Femur (tissue), 1 donor: ENCODE results near the gene AIG1.
A peak's percentile ranks its signal among the peaks of the same experiment; 100 is the strongest.
"Not testable (repeated sequence)": the region's sequence is repeated elsewhere in the genome, so short reads cannot be mapped to it uniquely, and the experiment has no call there.

Experiments
- DNase-seq: peaks from one replicate; pipeline ENCODE4 v3.0.0-alpha.2; 2017

Gene AIG1

DNA sequence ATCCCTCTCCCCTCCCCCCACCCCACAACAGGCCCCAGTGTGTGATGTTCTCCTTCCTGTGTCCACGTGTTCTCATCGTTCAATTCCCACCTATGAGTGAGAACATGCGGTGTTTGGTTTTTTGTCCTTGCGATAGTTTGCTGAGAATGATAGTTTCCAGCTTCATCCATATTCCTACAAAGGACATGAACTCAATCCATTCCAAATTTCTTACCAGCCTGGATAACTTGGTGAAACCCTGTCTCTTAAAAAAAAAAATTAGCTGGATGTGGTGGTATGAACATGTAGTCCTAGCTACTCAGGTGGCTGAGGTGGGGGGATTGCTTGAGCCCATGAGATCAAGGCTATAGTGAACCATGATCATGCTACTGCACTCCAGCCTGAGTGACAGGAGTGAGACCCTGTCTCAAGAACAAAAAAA, 107.7 kb downstream of the AIG1 start:
- not testable (repeated sequence) for DNase-seq

DNA sequence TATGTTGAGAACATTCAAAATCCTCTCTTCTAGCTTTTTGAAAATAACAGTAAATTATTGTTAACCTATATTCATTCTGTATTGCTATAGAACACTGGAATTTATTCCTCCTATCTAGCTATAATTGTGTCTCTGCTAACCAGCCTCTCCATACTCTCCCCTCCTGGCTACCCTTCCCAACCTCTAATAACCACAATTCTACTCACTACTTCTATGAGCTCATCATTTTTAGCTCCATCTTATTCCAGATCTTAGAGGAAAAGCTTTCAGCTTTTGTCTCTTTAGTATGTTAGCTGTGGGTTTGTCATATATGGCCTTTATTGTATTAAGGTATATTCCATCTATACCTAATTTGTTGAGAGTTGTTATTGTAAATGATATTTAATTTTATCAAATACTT, 108.8 kb downstream of the AIG1 start:
- DNase-seq = no peak

GRCh38 chr6:143174516-143174915, 113.8 kb downstream of the AIG1 start:
- no peak for DNase-seq

- DNase-seq = no peak
Observed at GRCh38 chr6:143174951-143175350, 114.3 kb downstream of the AIG1 start.

DNA sequence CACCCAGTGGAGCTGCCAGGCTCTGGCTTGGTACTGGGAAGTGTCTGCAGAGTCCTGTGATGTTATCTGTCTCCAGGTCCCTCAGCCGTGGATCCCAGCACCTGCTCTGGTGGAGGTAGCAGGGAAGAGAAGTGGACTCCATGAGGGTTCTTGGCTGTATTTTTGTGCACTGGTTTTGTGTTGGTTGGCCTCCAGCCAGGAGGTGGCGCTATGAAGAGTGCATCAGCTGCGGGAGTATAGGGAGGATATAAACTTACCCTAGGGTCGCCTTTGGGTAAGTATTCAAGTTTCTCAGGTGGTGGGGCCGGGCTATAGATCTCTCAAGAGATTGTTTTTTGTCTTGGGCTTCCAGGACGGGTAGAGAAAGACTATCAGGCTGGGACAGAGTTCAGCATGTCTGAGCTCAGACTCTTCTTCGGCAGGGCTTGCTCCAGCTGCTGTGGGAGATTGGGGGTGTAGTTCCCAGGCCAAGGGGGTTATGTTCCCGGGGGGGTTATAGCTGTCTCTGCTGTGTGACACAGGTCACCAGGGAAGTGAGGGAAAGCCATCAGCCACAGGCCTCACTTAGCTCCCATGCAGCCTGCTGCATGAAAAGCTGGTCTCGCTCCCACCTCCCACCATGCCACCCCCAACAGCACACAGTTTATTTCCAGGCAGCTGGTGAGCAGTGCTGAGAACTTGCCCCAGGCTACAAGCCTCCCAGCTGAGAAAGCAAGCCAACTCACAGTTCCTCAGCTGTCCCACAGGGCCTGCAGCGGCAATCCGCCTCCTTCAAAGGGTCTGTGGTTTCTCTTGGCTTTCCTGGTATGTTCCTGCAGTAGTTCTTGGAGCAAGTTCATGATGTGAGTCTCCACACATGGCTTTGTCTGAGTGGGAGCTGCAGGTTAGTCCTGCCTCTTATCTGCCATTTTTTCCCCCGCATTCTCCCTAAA, 115.7 kb downstream of the AIG1 start:
- no peak for DNase-seq

- DNase-seq = no peak
Observed at GRCh38 chr6:143177706-143178105, 117.0 kb downstream of the AIG1 start.

DNA sequence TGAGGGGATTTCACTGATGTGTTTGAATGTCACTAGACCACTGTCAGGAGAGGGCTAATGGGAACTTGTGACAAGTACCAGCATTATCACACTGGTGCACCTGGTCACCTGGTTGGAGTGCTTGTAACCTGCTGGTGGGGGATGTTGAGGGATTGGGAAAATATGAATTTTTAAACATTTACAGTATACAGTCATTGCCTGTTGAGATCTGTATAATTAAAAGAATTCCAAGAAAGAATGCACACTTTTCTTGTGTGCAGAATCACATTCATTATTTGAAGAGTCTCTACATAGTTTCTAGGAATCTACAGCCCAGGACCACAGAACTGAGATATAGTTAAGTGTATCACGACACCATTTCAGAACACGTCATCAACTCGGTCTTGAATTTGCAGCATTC, 118.4 kb downstream of the AIG1 start:
- DNase-seq = no peak

DNA sequence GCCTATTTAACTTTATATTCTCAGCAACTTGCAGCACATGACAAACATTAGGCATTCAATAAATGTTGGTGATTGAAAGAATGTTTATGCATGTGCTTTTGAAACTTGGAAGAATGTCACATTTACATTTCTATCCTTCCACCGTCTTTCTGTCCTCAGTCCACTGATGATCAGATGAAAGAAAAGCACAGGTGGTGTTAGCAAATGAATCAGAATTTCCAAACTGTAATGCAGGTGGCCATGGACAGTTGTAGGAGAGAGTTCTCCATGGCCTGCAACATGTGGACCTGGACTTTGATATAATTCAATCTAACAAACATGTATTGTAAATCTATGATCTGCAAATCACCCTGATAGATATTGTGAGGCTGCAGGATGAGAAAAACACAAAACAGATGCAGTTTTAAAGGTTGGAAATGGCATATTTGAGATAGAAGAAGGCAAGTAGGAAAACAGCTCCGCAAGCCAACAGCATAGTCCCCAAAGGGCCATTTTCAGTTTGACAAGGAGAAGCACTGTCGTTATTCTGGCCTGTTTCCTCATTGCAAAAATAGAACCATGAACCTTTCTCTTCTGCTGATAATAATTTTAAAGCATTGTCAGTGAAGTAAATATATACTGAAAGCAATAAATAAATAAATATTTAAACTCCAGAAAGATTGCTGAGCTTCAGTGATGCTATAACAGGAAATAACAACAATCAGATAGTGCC, 119.4 kb downstream of the AIG1 start:
- DNase-seq = no peak

GRCh38 chr6:143180826-143181225, 120.1 kb downstream of the AIG1 start:
- DNase-seq = no peak

DNA sequence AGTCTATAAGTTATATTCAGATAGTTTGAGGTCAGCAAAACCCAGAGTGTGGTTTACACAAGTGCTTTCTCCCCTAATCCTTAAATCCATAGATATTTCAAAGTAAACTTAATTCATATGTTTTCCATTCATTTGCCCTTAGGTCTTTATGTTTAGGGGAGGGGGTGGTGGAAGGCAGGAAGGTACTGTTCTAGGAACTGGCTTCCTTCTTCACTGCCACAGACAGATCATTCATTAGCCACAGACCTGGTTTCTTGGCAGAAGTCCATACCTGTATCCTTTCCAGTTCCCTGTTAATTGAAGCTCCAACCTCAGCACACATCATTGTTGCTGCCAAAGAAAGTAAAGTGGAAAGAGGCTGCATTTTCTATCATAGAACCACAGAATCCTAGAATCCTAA, 123.0 kb downstream of the AIG1 start:
- peak; percentile 45 for DNase-seq

DNA sequence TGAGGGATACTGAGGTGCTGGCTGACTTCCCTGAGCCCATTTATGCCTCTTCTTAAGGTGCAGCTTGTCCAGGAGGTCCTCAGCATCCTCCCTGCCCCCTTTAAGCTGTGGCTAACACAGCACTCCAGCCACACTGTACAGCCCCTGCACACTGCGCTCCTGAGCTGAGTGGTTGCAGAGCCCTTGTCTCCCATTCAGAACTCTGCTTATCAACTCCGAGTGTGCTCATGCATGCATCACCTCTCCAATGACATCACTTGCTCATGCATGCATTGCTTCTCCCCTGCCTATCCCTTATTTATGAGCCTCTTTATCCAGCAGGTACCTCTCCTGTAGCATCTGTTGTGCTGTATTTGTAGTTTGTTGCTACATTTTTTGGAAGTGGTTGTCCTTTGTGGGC, 124.6 kb downstream of the AIG1 start:
- DNase-seq = no peak

- DNase-seq = peak; percentile 71
Observed at GRCh38 chr6:143187238-143187923, 126.7 kb downstream of the AIG1 start.

DNA sequence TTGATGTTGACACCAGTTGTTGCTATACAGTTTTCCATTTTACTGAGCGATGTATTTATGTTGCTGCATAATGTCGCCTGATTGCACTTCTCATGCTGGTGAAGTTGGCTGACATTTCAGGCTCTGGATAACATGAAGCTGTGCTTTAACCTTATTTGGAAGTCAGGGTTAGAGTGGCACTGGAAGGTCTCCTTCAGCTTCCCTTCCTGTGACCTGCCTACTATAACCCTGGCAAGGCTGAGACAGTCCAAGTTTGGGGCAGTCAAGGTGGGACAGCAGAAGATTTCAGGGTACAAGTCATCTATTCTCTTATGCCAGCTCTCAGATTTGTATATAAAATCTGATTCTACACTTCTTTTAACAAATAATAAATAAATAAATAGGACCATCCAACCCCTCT, 127.6 kb downstream of the AIG1 start:
- no peak for DNase-seq

- no peak for DNase-seq
Observed at GRCh38 chr6:143191361-143191760, 130.7 kb downstream of the AIG1 start.

- DNase-seq = no peak
Observed at GRCh38 chr6:143192766-143193165, 132.1 kb downstream of the AIG1 start.

DNA sequence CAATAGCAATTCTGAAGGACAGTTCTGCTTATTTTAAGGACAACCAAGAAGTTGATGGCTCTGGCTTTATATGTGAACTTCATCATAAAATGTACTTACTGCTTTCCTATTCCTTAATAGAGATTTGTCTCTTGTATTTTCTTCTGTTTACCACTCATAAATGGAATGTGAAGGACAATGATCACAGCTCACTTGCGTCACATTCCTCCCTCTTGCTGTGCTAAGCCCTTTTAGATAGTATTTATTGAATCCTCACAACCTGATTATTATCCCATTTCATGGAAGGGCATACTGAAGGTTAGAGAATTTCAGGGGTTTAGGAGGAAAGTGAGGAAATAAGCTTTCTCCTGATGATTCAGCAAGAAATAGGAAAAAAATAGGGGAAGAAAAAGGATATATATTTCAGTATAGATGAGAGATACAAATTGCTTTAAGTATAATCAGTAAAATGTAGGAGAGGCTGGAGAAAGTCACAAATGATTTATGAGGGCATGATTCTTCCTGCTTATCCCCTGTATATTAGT, 132.9 kb downstream of the AIG1 start:
- no peak for DNase-seq

GRCh38 chr6:143194095-143194589, 133.5 kb downstream of the AIG1 start:
- no peak for DNase-seq

DNA sequence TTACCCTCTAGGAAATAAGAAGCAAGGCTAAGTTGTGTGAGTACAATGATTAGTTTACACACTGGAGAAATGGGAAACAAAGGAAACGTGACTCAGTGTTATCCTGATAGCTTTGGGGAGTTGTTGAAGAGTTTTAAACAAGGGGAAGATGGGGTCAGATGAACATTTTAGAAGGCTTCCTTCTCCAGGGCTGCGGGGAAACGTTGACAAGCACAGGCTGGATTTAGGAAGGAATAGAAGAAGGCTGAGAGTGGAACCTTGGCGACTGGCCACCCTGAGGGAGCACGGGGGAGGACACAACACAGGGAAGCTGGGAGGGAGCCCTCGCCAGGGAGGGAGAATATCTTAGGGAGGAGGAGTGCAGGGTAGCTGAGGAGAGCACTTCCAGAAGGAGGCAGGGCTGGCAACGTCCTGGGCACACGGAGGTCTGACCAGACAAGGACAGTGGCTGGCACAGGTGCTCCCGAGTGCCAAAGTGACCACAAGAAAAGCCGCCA, 134.7 kb downstream of the AIG1 start:
- DNase-seq = peak; percentile 55

DNA sequence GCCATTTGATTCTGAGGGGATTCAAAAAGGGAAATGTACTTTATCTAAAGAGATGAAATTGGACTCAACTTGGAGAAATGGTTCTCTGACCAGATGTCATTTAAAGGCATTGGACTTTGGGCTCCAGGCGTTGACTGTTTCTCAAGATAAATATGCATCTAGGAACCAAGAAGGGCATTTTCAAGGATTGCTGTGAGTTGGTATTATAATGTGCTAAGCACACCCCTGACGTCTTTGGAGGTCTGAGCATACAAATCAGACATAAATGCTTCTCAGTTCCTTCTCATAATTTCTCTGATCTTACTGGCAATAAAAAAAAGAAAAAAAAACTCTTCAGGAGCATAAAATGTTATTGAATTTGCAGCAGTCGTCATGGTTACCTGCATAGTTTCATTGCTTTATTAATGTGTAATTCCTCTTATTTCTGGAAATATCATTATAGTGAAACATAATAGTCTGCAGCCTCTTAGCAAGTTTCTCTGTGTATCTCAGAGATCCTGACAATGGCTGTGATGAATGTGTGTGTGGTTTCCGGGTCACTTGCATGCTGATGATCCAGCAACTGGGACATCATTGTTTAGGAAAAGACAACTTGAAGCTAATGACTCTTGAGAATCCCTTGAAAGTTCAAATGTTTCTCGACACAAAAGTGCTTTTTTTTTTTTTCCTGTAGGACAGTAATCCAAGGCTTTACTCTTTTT, 136.0 kb downstream of the AIG1 start:
- peak; percentile 67 for DNase-seq

GRCh38 chr6:143197377-143197776, 136.7 kb downstream of the AIG1 start:
- no peak for DNase-seq

GRCh38 chr6:143198312-143198711, 137.6 kb downstream of the AIG1 start:
- no peak for DNase-seq

DNA sequence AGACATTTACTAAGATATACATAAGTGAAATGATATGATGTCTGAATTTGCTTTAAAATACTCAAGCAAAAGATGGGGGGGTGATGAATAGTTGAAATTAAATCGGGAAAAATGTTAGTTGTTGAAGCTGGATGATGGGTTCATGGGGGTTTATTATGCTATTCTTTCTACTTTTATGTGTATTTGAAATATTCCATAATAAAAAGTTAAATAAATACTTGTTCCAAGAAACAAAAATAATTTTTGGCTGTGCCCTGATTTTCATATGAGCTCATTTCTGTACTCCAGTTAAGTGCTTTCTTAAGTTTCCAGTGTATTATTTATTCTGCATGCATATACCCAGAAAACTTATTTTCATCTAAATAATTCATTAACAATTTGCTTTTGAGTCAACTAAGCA, 138.6 kb downstream of the AIG1 start:
- no peak for DNase-seq
